Activated gamma-delta T cell (primary cell): ENCODE results near the gene SLC15A3.

Source experiments
- DNase-seq: peaks from one replicate; lab custom pipeline; 2025; lab: John Stamatoyannopoulos, UW

The SLC15A3 gene

GRCh38 chr11:60929764-60930163 is 22.2 kb downstream of the SLC15A3 start:
- no peak for DNase-seq

- no peak for DNase-seq
These were observed 23.4 kb downstream of the SLC15A3 start for GRCh38 chr11:60928563-60929001.

- DNase-seq: no peak
These were observed 24.4 kb downstream of the SLC15A3 start for GRCh38 chr11:60927600-60927999.

- no peak for DNase-seq
These were observed 24.8 kb downstream of the SLC15A3 start for GRCh38 chr11:60927061-60927592.

- no peak for DNase-seq
These were observed 25.5 kb downstream of the SLC15A3 start for GRCh38 chr11:60926500-60926899.

GRCh38 chr11:60925868-60926267 is 26.1 kb downstream of the SLC15A3 start:
- no peak for DNase-seq

GRCh38 chr11:60924906-60925853 is 26.8 kb downstream of the SLC15A3 start:
- DNase-seq: no peak

GRCh38 chr11:60924110-60924905 is 27.7 kb downstream of the SLC15A3 start, which contains the start of gene TMEM132A:
TMEM132A (plus strand) TSS chr11:60924460; CDS start chr11:60924634, 174 bp downstream.
- no peak for DNase-seq

- DNase-seq: no peak
These were observed 28.2 kb downstream of the SLC15A3 start for GRCh38 chr11:60923800-60924109.

- no peak for DNase-seq
These were observed 28.6 kb downstream of the SLC15A3 start for GRCh38 chr11:60923326-60923725.

- no peak for DNase-seq
These were observed 29.1 kb downstream of the SLC15A3 start for GRCh38 chr11:60922906-60923305.

- DNase-seq: no peak
These were observed 30.1 kb downstream of the SLC15A3 start for GRCh38 chr11:60921777-60922335.

GRCh38 chr11:60921259-60921658 is 30.7 kb downstream of the SLC15A3 start:
- no peak for DNase-seq

- DNase-seq: no peak
These were observed 32.0 kb downstream of the SLC15A3 start for GRCh38 chr11:60919956-60920355.

- DNase-seq: no peak
These were observed 32.7 kb downstream of the SLC15A3 start for GRCh38 chr11:60919320-60919719.

GRCh38 chr11:60918939-60919265 is 33.1 kb downstream of the SLC15A3 start:
- no peak for DNase-seq

GRCh38 chr11:60918251-60918938 is 33.6 kb downstream of the SLC15A3 start:
- DNase-seq: no peak

GRCh38 chr11:60917267-60917666 is 34.7 kb downstream of the SLC15A3 start:
- no peak for DNase-seq

GRCh38 chr11:60916669-60917206 is 35.2 kb downstream of the SLC15A3 start:
- no peak for DNase-seq

GRCh38 chr11:60915248-60915914 is 36.6 kb downstream of the SLC15A3 start:
- no peak for DNase-seq
